Stomach (tissue), 9 donors: ENCODE data around the gene EI24. TPM values are rescaled to one million over a fixed set of nuclear protein-coding genes. Genes with fewer than 3 reads are reported as not detected.

Source experiments
- DNase-seq, 2 donors: peaks; one replicate each; pipeline versions ENCODE4 v3.0.0 to v3.0.0-alpha.2; 2013 to 2019
- H3K27ac ChIP-seq, 5 donors: fragments of 200-600 bp in 4 of 5; sonication (generic) in 4 of 5; one replicate each; pipeline ENCODE4 v1.5.1; 2013 to 2019; ENCODE audit warnings: mild to moderate bottlenecking in 1 of 5, moderate library complexity in 1 of 5
- H3K27me3 ChIP-seq, 3 donors: fragments of 200-600 bp; sonication (generic); one replicate each; pipeline ENCODE4 v1.5.1; 2017 to 2019; ENCODE audit warnings: mixed run types in 1 of 3
- H3K36me3 ChIP-seq, 4 donors: fragments of 200-600 bp; sonication (generic); 1 replicate in 3 of 4; 2 replicates in 1 of 4; pipeline ENCODE4 v1.5.1; 2016 to 2019
- H3K4me1 ChIP-seq, 4 donors: fragments of 200-600 bp; sonication (generic); one replicate each; pipeline ENCODE4 v1.5.1; 2016 to 2019
- H3K4me3 ChIP-seq, 4 donors: fragments of 200-600 bp; sonication (generic) in 3 of 4; one replicate each; pipeline ENCODE4 v1.5.1; 2016 to 2019; ENCODE audit warnings: mild to moderate bottlenecking in 1 of 4
- H3K9me3 ChIP-seq, 4 donors: fragments of 200-600 bp; sonication (generic); one replicate each; pipeline ENCODE4 v1.5.1; 2016 to 2019
- EP300 ChIP-seq: sonication (generic); formaldehyde crosslinking; IDR thresholded peaks from one replicate; pipeline ENCODE4 v1.6.1; 2017; ENCODE audit warnings: antibody characterized with exemption
- POLR2A ChIP-seq, 4 donors: fragments of 450-650 bp; IDR thresholded peaks; one replicate each; pipeline ENCODE4 v1.6.1; 2016; ENCODE audit warnings: antibody characterized with exemption in 4 of 4, control low read depth in 2 of 4, mild to moderate bottlenecking in 1 of 4, moderate library complexity in 1 of 4
- POLR2AphosphoS5 ChIP-seq, 3 donors: sonication (generic); formaldehyde crosslinking; IDR thresholded peaks; one replicate each; pipeline ENCODE4 v1.6.1; 2016; ENCODE audit warnings: antibody characterized with exemption in 3 of 3
- WGBS, 5 donors: extraction: QIAGEN DNeasy Blood & Tissue Kit in 3 of 5; methylation state at CpG; one replicate each; pipeline versions ENCODE4 v1.1.5 to v1.1.7; 2013 to 2018; 5-methylcytosine and 5-hydroxymethylcytosine counted together
- intact Hi-C: fragments of 100-400 bp; cut with DNase I; formaldehyde crosslinking; loops from one replicate; pipeline ENCODE4 v1.15.1; 2023; ENCODE audit warnings: low total_unique reads
- polyA plus RNA-seq, 3 donors: library from polyadenylated mRNA; stranded (reverse); fragments of 200-250 nt; gene quantifications; one replicate each; pipeline ENCODE4 v1.2.3, GENCODE V29; 2013
- total RNA-seq, 5 donors: library from RNA; depleted of rRNA; stranded (reverse); fragments of >200 nt; gene quantifications; one replicate each; pipeline versions ENCODE4 v1.1.0 to v1.2.3, GENCODE V29; 2014 to 2016
- TF ChIP-seq, protein P1 (sequence below), 7 experiments: fragments of 450-650 bp in 4 of 7; fragments of 200-600 bp in 3 of 7; sonication (generic) in 3 of 7; IDR thresholded peaks; one replicate each; pipeline ENCODE4 v1.5.1; 2016 to 2019; ENCODE audit warnings: antibody characterized with exemption in 7 of 7, control low read depth in 2 of 7, mild to moderate bottlenecking in 1 of 7
- donor health status: healthy with polysubstance abuse.
- donor health status: Bipolar disorder and iron deficiency.
- donor health status: healthy.

The EI24 gene
- total and polyA plus RNA-seq, 8 donors = 42.8 to 169 (median 87.7) TPM

DNA sequence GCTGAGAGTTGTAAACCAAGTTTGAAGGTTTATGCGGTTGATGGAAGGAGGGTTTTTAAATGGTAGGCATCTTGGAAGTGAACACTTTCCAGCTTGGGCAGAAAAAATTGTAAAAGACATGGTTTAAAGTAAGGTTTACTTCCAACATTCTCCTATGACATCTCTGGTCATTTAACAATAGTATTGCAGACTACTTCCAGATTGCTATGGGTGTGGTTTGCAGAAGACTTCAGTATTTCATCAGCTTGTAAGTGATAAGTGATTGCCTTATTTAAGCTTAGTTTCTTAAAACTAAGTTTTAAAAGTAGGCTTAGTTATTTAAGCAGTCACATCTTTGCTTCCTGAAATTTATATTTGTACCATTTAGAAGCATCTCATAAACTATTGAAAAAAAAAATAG, 16.2 kb downstream of the EI24 start:
- TF ChIP-seq POLR2A (IDR thresholded peaks at IDR 0.05) = no peak
- intact Hi-C loops = no loop called here
- Histone ChIP-seq H3K27me3 (no peaks in the 10 kb centered on the region), H3K36me3 (peaks cover 23 to 49% (median 47%) of the 10 kb centered on the region in 4 donors), H3K4me3 (no peak overlapping the region), H3K9me3 (no peaks in the 10 kb centered on the region), H3K4me1 (no peaks in the 10 kb centered on the region), H3K27ac (no peak overlapping the region)
- 96 to 100% (median 100%) methylated on average over 1 of the region's 1 CpG for WGBS, 5 donors
- DNase-seq = no peak

GRCh38 chr11:125586623-125587022, 17.3 kb downstream of the EI24 start:
- TF ChIP-seq POLR2AphosphoS5 (IDR thresholded peaks at IDR 0.05) (no peak), EP300 (no peak), POLR2A (IDR thresholded peaks at IDR 0.05) (no peak)
- TF ChIP-seq, protein P1, sequence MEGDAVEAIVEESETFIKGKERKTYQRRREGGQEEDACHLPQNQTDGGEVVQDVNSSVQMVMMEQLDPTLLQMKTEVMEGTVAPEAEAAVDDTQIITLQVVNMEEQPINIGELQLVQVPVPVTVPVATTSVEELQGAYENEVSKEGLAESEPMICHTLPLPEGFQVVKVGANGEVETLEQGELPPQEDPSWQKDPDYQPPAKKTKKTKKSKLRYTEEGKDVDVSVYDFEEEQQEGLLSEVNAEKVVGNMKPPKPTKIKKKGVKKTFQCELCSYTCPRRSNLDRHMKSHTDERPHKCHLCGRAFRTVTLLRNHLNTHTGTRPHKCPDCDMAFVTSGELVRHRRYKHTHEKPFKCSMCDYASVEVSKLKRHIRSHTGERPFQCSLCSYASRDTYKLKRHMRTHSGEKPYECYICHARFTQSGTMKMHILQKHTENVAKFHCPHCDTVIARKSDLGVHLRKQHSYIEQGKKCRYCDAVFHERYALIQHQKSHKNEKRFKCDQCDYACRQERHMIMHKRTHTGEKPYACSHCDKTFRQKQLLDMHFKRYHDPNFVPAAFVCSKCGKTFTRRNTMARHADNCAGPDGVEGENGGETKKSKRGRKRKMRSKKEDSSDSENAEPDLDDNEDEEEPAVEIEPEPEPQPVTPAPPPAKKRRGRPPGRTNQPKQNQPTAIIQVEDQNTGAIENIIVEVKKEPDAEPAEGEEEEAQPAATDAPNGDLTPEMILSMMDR (IDR thresholded peaks at IDR 0.05) = no peak
- WGBS, 5 donors = 66 to 76% (median 73%) methylated on average over 3 of the region's 3 CpGs
- H3K4me3 ChIP-seq = no peak overlapping the region
- H3K36me3 ChIP-seq = peaks cover 18 to 38% (median 35%) of the 10 kb centered on the region in 4 donors
- peaks cover 5 to 7% (median 6%) of the 10 kb centered on the region in 4 donors for H3K4me1 ChIP-seq
- DNase-seq = no peak
- H3K27ac ChIP-seq = no peak overlapping the region
- no peaks in the 10 kb centered on the region for H3K27me3 ChIP-seq
- no peaks in the 10 kb centered on the region for H3K9me3 ChIP-seq
- intact Hi-C loops = no loop called here

DNA sequence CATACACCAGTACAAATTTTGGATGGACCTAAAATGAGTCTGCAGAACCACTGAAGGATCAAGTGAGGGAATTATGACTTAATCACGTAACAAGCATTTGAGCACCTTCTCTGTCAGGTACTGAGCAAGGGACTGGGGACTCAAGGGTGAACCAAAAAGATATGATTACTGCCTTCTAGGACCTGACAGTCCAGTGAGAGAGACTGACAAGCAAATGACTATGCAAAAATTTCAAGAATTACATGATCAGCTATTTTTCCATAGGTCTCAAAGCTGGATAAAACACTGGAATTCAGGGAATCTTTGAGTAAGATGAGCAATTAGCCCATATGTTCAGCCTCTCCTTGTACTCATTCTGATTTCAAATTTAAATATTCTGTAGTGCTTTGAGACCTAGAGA, 18.2 kb downstream of the EI24 start:
- DNase-seq = no peak
- Histone ChIP-seq H3K27ac (no peak overlapping the region), H3K9me3 (no peaks in the 10 kb centered on the region), H3K4me3 (no peak overlapping the region), H3K4me1 (peaks cover 5 to 8% (median 6%) of the 10 kb centered on the region in 4 donors), H3K36me3 (peaks cover 15 to 29% (median 27%) of the 10 kb centered on the region in 4 donors), H3K27me3 (no peaks in the 10 kb centered on the region)
- WGBS, 5 donors = 88 to 94% (median 91%) methylated on average over 1 of the region's 1 CpG
- intact Hi-C loops = no loop called here
- TF ChIP-seq, protein P1 (IDR thresholded peaks at IDR 0.05) = no peak
- TF ChIP-seq EP300 (no peak), POLR2A (IDR thresholded peaks at IDR 0.05) (no peak), POLR2AphosphoS5 (IDR thresholded peaks at IDR 0.05) (no peak)

DNA sequence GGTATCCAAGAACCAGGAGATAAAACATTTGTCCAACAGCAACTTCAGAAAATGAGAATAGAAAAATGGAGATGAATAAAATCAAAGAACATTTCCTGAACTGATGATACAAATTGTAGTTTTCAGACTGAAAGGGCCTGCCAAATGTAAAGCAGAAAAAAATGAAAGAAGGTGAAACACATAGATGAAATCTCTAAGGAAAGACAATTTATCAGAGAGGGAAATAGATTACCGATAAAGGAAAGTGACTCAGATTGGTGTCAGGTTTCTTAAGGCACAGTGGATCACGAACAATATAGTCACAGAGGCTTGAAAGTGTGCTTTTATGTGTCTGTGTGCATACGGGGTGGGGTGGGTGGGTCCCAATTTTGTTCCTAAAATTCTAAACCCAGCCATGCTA, 19.2 kb downstream of the EI24 start:
- peak overlapping the region in 1 of 5 donors; percentile 20 for H3K27ac ChIP-seq
- H3K27me3 ChIP-seq = no peaks in the 10 kb centered on the region
- peaks cover 6 to 13% (median 11%) of the 10 kb centered on the region in 4 donors for H3K4me1 ChIP-seq
- TF ChIP-seq, protein P1 (IDR thresholded peaks at IDR 0.05) = no peak
- no peak for TF ChIP-seq EP300
- TF ChIP-seq POLR2A (IDR thresholded peaks at IDR 0.05) = no peak
- 14 to 39% (median 29%) methylated on average over 3 of the region's 3 CpGs for WGBS, 5 donors
- H3K4me3 ChIP-seq = no peak overlapping the region
- no peaks in the 10 kb centered on the region for H3K9me3 ChIP-seq
- peaks cover 5 to 19% (median 17%) of the 10 kb centered on the region in 4 donors for H3K36me3 ChIP-seq
- DNase-seq = no peak
- intact Hi-C loops = no loop called here

DNA sequence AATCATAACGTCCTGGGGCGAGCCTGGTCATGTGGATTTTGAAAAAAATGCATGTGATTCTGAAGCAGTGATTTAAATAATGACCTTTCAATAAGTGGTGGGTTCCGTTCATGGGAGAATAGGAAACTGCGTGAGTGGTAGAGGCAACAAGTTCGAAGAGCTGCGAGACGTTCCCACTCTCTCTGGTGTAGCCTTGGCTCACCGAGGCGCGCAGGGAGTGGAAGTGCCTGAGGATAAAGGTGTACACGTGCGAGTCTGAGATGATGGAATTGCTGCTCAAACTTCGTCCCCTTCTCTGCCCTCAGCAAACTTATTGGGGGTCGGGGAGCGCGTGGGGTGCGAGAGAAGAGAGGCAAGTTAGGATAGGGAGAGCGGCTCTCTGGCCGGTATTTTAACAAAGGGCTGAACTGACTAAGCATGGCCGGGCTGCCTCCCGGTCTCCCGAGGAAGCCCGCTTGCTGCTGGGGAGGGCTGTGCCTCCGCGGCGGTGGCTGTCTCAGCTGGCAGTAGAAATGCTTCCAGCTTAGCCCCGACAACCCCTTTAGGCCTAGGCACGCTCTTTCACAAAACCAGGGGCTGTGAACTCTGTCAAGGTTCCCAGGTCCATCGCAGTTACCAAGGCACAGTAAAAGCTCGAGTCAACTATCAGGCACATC, 22.5 kb downstream of the EI24 start:
- Histone ChIP-seq H3K4me1 (peaks cover 9 to 44% (median 31%) of the 10 kb centered on the region in 4 donors), H3K27me3 (no peaks in the 10 kb centered on the region), H3K27ac (peak overlapping the region; percentile 89 to 99 (median 98)), H3K9me3 (no peaks in the 10 kb centered on the region), H3K36me3 (peaks cover 0 to 13% (median 9%) of the 10 kb centered on the region in 4 donors), H3K4me3 (peak overlapping the region; percentile 82 to 98 (median 90))
- TF ChIP-seq POLR2A (IDR thresholded peaks at IDR 0.05) = no peak
- TF ChIP-seq, protein P1 (IDR thresholded peaks at IDR 0.05) = no peak
- TF ChIP-seq POLR2AphosphoS5 (IDR thresholded peaks at IDR 0.05) = no peak
- no peak for TF ChIP-seq EP300
- 0 to 1% (median 1%) methylated on average over 19 to 30 of the region's 30 CpGs for WGBS, 5 donors
- intact Hi-C loops = no loop called here
- peak; percentile 37 to 78 for DNase-seq
